ENCODE results near the gene EIF4A3.

EIF4A3 gene

GRCh38 chr17:80109713-80110446 is 37.0 kb downstream of the EIF4A3 start:
- no peak overlapping the region for H3K4me3 ChIP-seq (ENCODE audit: low read depth, low read length)
- no peak for TF ChIP-seq CTCF (IDR thresholded peaks at IDR 0.05; ENCODE audit: insufficient read depth, low read depth, low read length, missing control alignments)
- DNase-seq (ENCODE audit: low read depth) = no peak

GRCh38 chr17:80109066-80109660 is 37.8 kb downstream of the EIF4A3 start:
- DNase-seq (ENCODE audit: low read depth) = no peak
- no peak for TF ChIP-seq CTCF (IDR thresholded peaks at IDR 0.05; ENCODE audit: insufficient read depth, low read depth, low read length, missing control alignments)
- no peak overlapping the region for H3K4me3 ChIP-seq (ENCODE audit: low read depth, low read length)

GRCh38 chr17:80108036-80108971 is 38.6 kb downstream of the EIF4A3 start:
- TF ChIP-seq CTCF (IDR thresholded peaks at IDR 0.05; ENCODE audit: insufficient read depth, low read depth, low read length, missing control alignments) = no peak
- H3K4me3 ChIP-seq (ENCODE audit: low read depth, low read length) = no peak overlapping the region
- no peak for DNase-seq (ENCODE audit: low read depth)

GRCh38 chr17:80107231-80108021 is 39.5 kb downstream of the EIF4A3 start:
- TF ChIP-seq CTCF (IDR thresholded peaks at IDR 0.05; ENCODE audit: insufficient read depth, low read depth, low read length, missing control alignments) = no peak

GRCh38 chr17:80106751-80107150 is 40.2 kb downstream of the EIF4A3 start:
- no peak overlapping the region for H3K4me3 ChIP-seq (ENCODE audit: low read depth, low read length)
- no peak for TF ChIP-seq CTCF (IDR thresholded peaks at IDR 0.05; ENCODE audit: insufficient read depth, low read depth, low read length, missing control alignments)
- no peak for DNase-seq (ENCODE audit: low read depth)

More at GRCh38 chr17:80107231-80108021, 39.5 kb downstream of the EIF4A3 start:
- no peak for DNase-seq (ENCODE audit: low read depth)
- H3K4me3 ChIP-seq (ENCODE audit: low read depth, low read length) = no peak overlapping the region

GRCh38 chr17:80106176-80106575 is 40.8 kb downstream of the EIF4A3 start:
- no peak overlapping the region for H3K4me3 ChIP-seq (ENCODE audit: low read depth, low read length)
- no peak for TF ChIP-seq CTCF (IDR thresholded peaks at IDR 0.05; ENCODE audit: insufficient read depth, low read depth, low read length, missing control alignments)
- DNase-seq (ENCODE audit: low read depth) = no peak
